ENCODE data around the gene SEC14L5. TPM values are rescaled to one million over a fixed set of nuclear protein-coding genes. Genes with fewer than 3 reads are reported as not detected.

Gene SEC14L5
- polyA plus RNA-seq, 1 donor from 2014 or later, result 0.43 TPM

GRCh38 chr16:4933433-4933832 lies 24.7 kb upstream of the SEC14L5 start:
- no peak for TF ChIP-seq TAF1 (IDR thresholded peaks at IDR 0.05; ENCODE audit: low read depth)
- no peak for TF ChIP-seq MXI1 (conservative IDR thresholded peaks at IDR 0.05; ENCODE audit: poor library complexity, severe bottlenecking)
- TF ChIP-seq EZH2 (IDR thresholded peaks at IDR 0.05; ENCODE audit: borderline replicate concordance, insufficient read depth, low read length, poor library complexity, severe bottlenecking), result no peak
- TF ChIP-seq RAD21 (conservative IDR thresholded peaks at IDR 0.05), result no peak
- no peak for TF ChIP-seq CTCF (IDR thresholded peaks at IDR 0.05; ENCODE audit: poor library complexity, severe bottlenecking)
- no peak for TF ChIP-seq SMC3 (conservative IDR thresholded peaks at IDR 0.05; ENCODE audit: poor library complexity)
- no peak for TF ChIP-seq EP300 (conservative IDR thresholded peaks at IDR 0.05; ENCODE audit: poor library complexity, severe bottlenecking)
- no peak for TF ChIP-seq POLR2AphosphoS5 (IDR thresholded peaks at IDR 0.05)
- Histone ChIP-seq H3K36me3 (ENCODE audit: insufficient read depth, low read length) (no peaks in the 10 kb centered on the region), H3K9me3 (ENCODE audit: low read length) (no peaks in the 10 kb centered on the region), H2AFZ (ENCODE audit: low read depth, low read length) (no peak overlapping the region), H3K9me2 (ENCODE audit: insufficient read depth, low read length) (no peaks in the 10 kb centered on the region), H4K20me1 (ENCODE audit: insufficient read depth) (no peaks in the 10 kb centered on the region), H3K79me2 (replicated peaks; ENCODE audit: insufficient read depth, low read length) (no peaks in the 10 kb centered on the region), H3F3A (ENCODE audit: insufficient read depth, low read length, poor library complexity, severe bottlenecking) (no peaks in the 10 kb centered on the region), H3K27me3 (ENCODE audit: insufficient read depth, low read depth, low read length) (peaks cover 39% of the 10 kb centered on the region), H3K27ac (ENCODE audit: low read length) (no peak overlapping the region), H3K4me3 (ENCODE audit: low read length) (no peak overlapping the region), H3K4me2 (ENCODE audit: low read length) (no peak overlapping the region), H3K9ac (ENCODE audit: low read length) (no peak overlapping the region)

GRCh38 chr16:4933871-4934395 lies 24.2 kb upstream of the SEC14L5 start:
- Histone ChIP-seq H3K9ac (ENCODE audit: low read length) (no peak overlapping the region), H3F3A (ENCODE audit: insufficient read depth, low read length, poor library complexity, severe bottlenecking) (no peaks in the 10 kb centered on the region), H3K4me2 (ENCODE audit: low read length) (no peak overlapping the region), H2AFZ (ENCODE audit: low read depth, low read length) (no peak overlapping the region), H4K20me1 (ENCODE audit: insufficient read depth) (no peaks in the 10 kb centered on the region), H3K4me3 (ENCODE audit: low read length) (no peak overlapping the region), H3K27me3 (ENCODE audit: insufficient read depth, low read depth, low read length) (peaks cover 42% of the 10 kb centered on the region), H3K36me3 (ENCODE audit: insufficient read depth, low read length) (no peaks in the 10 kb centered on the region), H3K9me2 (ENCODE audit: insufficient read depth, low read length) (no peaks in the 10 kb centered on the region), H3K27ac (ENCODE audit: low read length) (no peak overlapping the region), H3K9me3 (ENCODE audit: low read length) (no peaks in the 10 kb centered on the region), H3K79me2 (replicated peaks; ENCODE audit: insufficient read depth, low read length) (no peaks in the 10 kb centered on the region)
- TF ChIP-seq SMC3 (conservative IDR thresholded peaks at IDR 0.05; ENCODE audit: poor library complexity) (no peak), RAD21 (conservative IDR thresholded peaks at IDR 0.05) (no peak), POLR2AphosphoS5 (IDR thresholded peaks at IDR 0.05) (no peak), CTCF (IDR thresholded peaks at IDR 0.05; ENCODE audit: poor library complexity, severe bottlenecking) (no peak), EZH2 (IDR thresholded peaks at IDR 0.05; ENCODE audit: borderline replicate concordance, insufficient read depth, low read length, poor library complexity, severe bottlenecking) (no peak), EP300 (conservative IDR thresholded peaks at IDR 0.05; ENCODE audit: poor library complexity, severe bottlenecking) (no peak), TAF1 (IDR thresholded peaks at IDR 0.05; ENCODE audit: low read depth) (no peak), MXI1 (conservative IDR thresholded peaks at IDR 0.05; ENCODE audit: poor library complexity, severe bottlenecking) (no peak), REST (IDR thresholded peaks at IDR 0.05; ENCODE audit: borderline replicate concordance) (no peak)

Data from neural cell (in vitro differentiated cells).